ENCODE data around the gene LAMA1.

LAMA1 gene

GRCh38 chr18:6956495-6956894, 161.1 kb downstream of the LAMA1 start:
- no peak overlapping the region for H3K14ac ChIP-seq (ENCODE audit: low read length)

GRCh38 chr18:6955304-6955703, 162.3 kb downstream of the LAMA1 start:
- H3K27me3 ChIP-seq (ENCODE audit: control insufficient read depth in 3 of 3, insufficient read depth in 3 of 3, low read depth in 1 of 3, low read length in 3 of 3) = peaks cover 0 to 2% (median 0%) of the 10 kb centered on the region in 3 experiments
- H2BK5ac ChIP-seq (ENCODE audit: low read length) = no peak overlapping the region
- no CpG with 5 or more reads among the region's 18 CpGs for WGBS, 2 donors (ENCODE audit: extremely low coverage in 2 of 2, insufficient read length in 2 of 2, insufficient replicate concordance in 1 of 2)
- peaks cover 4 to 6% of the 10 kb centered on the region in 2 donors for H3K9me3 ChIP-seq (replicated peaks in 1 of 2; ENCODE audit: control insufficient read depth in 2 of 2, insufficient read depth in 1 of 2, low read depth in 1 of 2, low read length in 2 of 2)
- no peak overlapping the region for H2AFZ ChIP-seq (ENCODE audit: low read length)
- no peak overlapping the region for H4K8ac ChIP-seq (ENCODE audit: low read depth, low read length)
- no peak overlapping the region for H3K23ac ChIP-seq (ENCODE audit: low read depth, low read length, poor library complexity)
- H3K9ac ChIP-seq (ENCODE audit: low read depth, low read length, poor library complexity) = no peak overlapping the region
- no peak overlapping the region for H3K4me2 ChIP-seq (ENCODE audit: insufficient read depth, low read length, poor library complexity, severe bottlenecking)
- H2BK15ac ChIP-seq (ENCODE audit: low read length) = no peak overlapping the region
- DNase-seq (ENCODE audit: low spot score) = no peak
- H3K4ac ChIP-seq (ENCODE audit: low read length) = no peak overlapping the region
- H3K79me1 ChIP-seq (ENCODE audit: low read depth, low read length) = no peaks in the 10 kb centered on the region
- no peak overlapping the region for H3K27ac ChIP-seq (replicated peaks; ENCODE audit: low read length)
- peaks cover 55 to 99% of the 10 kb centered on the region in 2 donors for H3K36me3 ChIP-seq (replicated peaks in 1 of 2; ENCODE audit: control insufficient read depth in 2 of 2, insufficient read depth in 2 of 2, low read length in 2 of 2)
- H2BK120ac ChIP-seq (ENCODE audit: low read depth, low read length) = no peak overlapping the region
- no peak overlapping the region for H2AK5ac ChIP-seq (ENCODE audit: low read depth, low read length)
- no peak overlapping the region for H3K18ac ChIP-seq (ENCODE audit: low read length)
- H2BK12ac ChIP-seq (ENCODE audit: low read length) = no peak overlapping the region
- H3K4me1 ChIP-seq (ENCODE audit: control insufficient read depth in 2 of 2, insufficient read depth in 1 of 2, low read depth in 1 of 2, low read length in 2 of 2) = peaks cover 0 to 14% of the 10 kb centered on the region in 2 donors
- no peak overlapping the region for H3K14ac ChIP-seq (ENCODE audit: low read length)
- no peak overlapping the region for H4K91ac ChIP-seq (ENCODE audit: low read depth, low read length, poor library complexity)
- no peak overlapping the region for H3K4me3 ChIP-seq (ENCODE audit: low read length in 2 of 2)

More at GRCh38 chr18:6956495-6956894, 161.1 kb downstream of the LAMA1 start:
- Histone ChIP-seq H3K4me2 (ENCODE audit: insufficient read depth, low read length, poor library complexity, severe bottlenecking) (no peak overlapping the region), H2AFZ (ENCODE audit: low read length) (no peak overlapping the region), H2BK120ac (ENCODE audit: low read depth, low read length) (no peak overlapping the region), H3K4me1 (ENCODE audit: control insufficient read depth in 2 of 2, insufficient read depth in 1 of 2, low read depth in 1 of 2, low read length in 2 of 2) (peaks cover 0 to 9% of the 10 kb centered on the region in 2 donors), H3K23ac (ENCODE audit: low read depth, low read length, poor library complexity) (no peak overlapping the region), H4K91ac (ENCODE audit: low read depth, low read length, poor library complexity) (no peak overlapping the region), H2BK5ac (ENCODE audit: low read length) (no peak overlapping the region), H3K27me3 (ENCODE audit: control insufficient read depth in 3 of 3, insufficient read depth in 3 of 3, low read depth in 1 of 3, low read length in 3 of 3) (peaks cover 0 to 2% (median 0%) of the 10 kb centered on the region in 3 experiments), H3K79me1 (ENCODE audit: low read depth, low read length) (no peaks in the 10 kb centered on the region), H2BK12ac (ENCODE audit: low read length) (no peak overlapping the region), H2BK15ac (ENCODE audit: low read length) (no peak overlapping the region), H3K4ac (ENCODE audit: low read length) (no peak overlapping the region), H3K18ac (ENCODE audit: low read length) (no peak overlapping the region), H3K36me3 (replicated peaks in 1 of 2; ENCODE audit: control insufficient read depth in 2 of 2, insufficient read depth in 2 of 2, low read length in 2 of 2) (peaks cover 62 to 99% of the 10 kb centered on the region in 2 donors), H2AK5ac (ENCODE audit: low read depth, low read length) (no peak overlapping the region), H3K4me3 (ENCODE audit: low read length in 2 of 2) (no peak overlapping the region), H3K27ac (replicated peaks; ENCODE audit: low read length) (no peak overlapping the region), H4K8ac (ENCODE audit: low read depth, low read length) (no peak overlapping the region), H3K9ac (ENCODE audit: low read depth, low read length, poor library complexity) (no peak overlapping the region), H3K9me3 (replicated peaks in 1 of 2; ENCODE audit: control insufficient read depth in 2 of 2, insufficient read depth in 1 of 2, low read depth in 1 of 2, low read length in 2 of 2) (peaks cover 9 to 15% of the 10 kb centered on the region in 2 donors)
- no peak for DNase-seq (ENCODE audit: low spot score)
- WGBS, 2 donors (ENCODE audit: extremely low coverage in 2 of 2, insufficient read length in 2 of 2, insufficient replicate concordance in 1 of 2) = no CpG with 5 or more reads among the region's 5 CpGs

GRCh38 chr18:6954501-6954900, 163.1 kb downstream of the LAMA1 start:
- H2BK5ac ChIP-seq (ENCODE audit: low read length) = no peak overlapping the region
- H4K91ac ChIP-seq (ENCODE audit: low read depth, low read length, poor library complexity) = no peak overlapping the region
- no peak overlapping the region for H2AK5ac ChIP-seq (ENCODE audit: low read depth, low read length)
- H3K4me1 ChIP-seq (ENCODE audit: control insufficient read depth in 2 of 2, insufficient read depth in 1 of 2, low read depth in 1 of 2, low read length in 2 of 2) = peaks cover 0 to 14% of the 10 kb centered on the region in 2 donors
- H3K9me3 ChIP-seq (replicated peaks in 1 of 2; ENCODE audit: control insufficient read depth in 2 of 2, insufficient read depth in 1 of 2, low read depth in 1 of 2, low read length in 2 of 2) = peaks cover 0 to 2% of the 10 kb centered on the region in 2 donors
- no peak overlapping the region for H2AFZ ChIP-seq (ENCODE audit: low read length)
- no peak overlapping the region for H3K4ac ChIP-seq (ENCODE audit: low read length)
- no peak overlapping the region for H3K18ac ChIP-seq (ENCODE audit: low read length)
- H2BK15ac ChIP-seq (ENCODE audit: low read length) = no peak overlapping the region
- no peak overlapping the region for H2BK12ac ChIP-seq (ENCODE audit: low read length)
- no peak overlapping the region for H3K14ac ChIP-seq (ENCODE audit: low read length)
- H3K27me3 ChIP-seq (ENCODE audit: control insufficient read depth in 3 of 3, insufficient read depth in 3 of 3, low read depth in 1 of 3, low read length in 3 of 3) = peaks cover 0 to 2% (median 0%) of the 10 kb centered on the region in 3 experiments
- no peak overlapping the region for H3K9ac ChIP-seq (ENCODE audit: low read depth, low read length, poor library complexity)
- no peak overlapping the region for H3K4me2 ChIP-seq (ENCODE audit: insufficient read depth, low read length, poor library complexity, severe bottlenecking)
- no peak for DNase-seq (ENCODE audit: low spot score)
- WGBS, 2 donors (ENCODE audit: extremely low coverage in 2 of 2, insufficient read length in 2 of 2, insufficient replicate concordance in 1 of 2) = no CpG with 5 or more reads among the region's 4 CpGs
- H2BK120ac ChIP-seq (ENCODE audit: low read depth, low read length) = no peak overlapping the region
- no peak overlapping the region for H3K23ac ChIP-seq (ENCODE audit: low read depth, low read length, poor library complexity)
- peaks cover 57 to 99% of the 10 kb centered on the region in 2 donors for H3K36me3 ChIP-seq (replicated peaks in 1 of 2; ENCODE audit: control insufficient read depth in 2 of 2, insufficient read depth in 2 of 2, low read length in 2 of 2)
- H3K27ac ChIP-seq (replicated peaks; ENCODE audit: low read length) = no peak overlapping the region
- no peak overlapping the region for H3K4me3 ChIP-seq (ENCODE audit: low read length in 2 of 2)
- no peaks in the 10 kb centered on the region for H3K79me1 ChIP-seq (ENCODE audit: low read depth, low read length)
- H4K8ac ChIP-seq (ENCODE audit: low read depth, low read length) = no peak overlapping the region

- Histone ChIP-seq H3K9me3 (replicated peaks in 1 of 2; ENCODE audit: control insufficient read depth in 2 of 2, insufficient read depth in 1 of 2, low read depth in 1 of 2, low read length in 2 of 2) (peaks cover 0 to 2% of the 10 kb centered on the region in 2 donors), H2AK5ac (ENCODE audit: low read depth, low read length) (no peak overlapping the region), H3K18ac (ENCODE audit: low read length) (peak overlapping the region; percentile 1), H3K4me2 (ENCODE audit: insufficient read depth, low read length, poor library complexity, severe bottlenecking) (no peak overlapping the region), H3K4me1 (ENCODE audit: control insufficient read depth in 2 of 2, insufficient read depth in 1 of 2, low read depth in 1 of 2, low read length in 2 of 2) (peaks cover 0 to 14% of the 10 kb centered on the region in 2 donors), H3K79me1 (ENCODE audit: low read depth, low read length) (no peaks in the 10 kb centered on the region), H3K9ac (ENCODE audit: low read depth, low read length, poor library complexity) (no peak overlapping the region), H4K8ac (ENCODE audit: low read depth, low read length) (no peak overlapping the region), H3K4ac (ENCODE audit: low read length) (no peak overlapping the region), H2BK15ac (ENCODE audit: low read length) (no peak overlapping the region), H2BK120ac (ENCODE audit: low read depth, low read length) (no peak overlapping the region), H3K23ac (ENCODE audit: low read depth, low read length, poor library complexity) (peak overlapping the region; percentile 38), H2AFZ (ENCODE audit: low read length) (no peak overlapping the region), H3K14ac (ENCODE audit: low read length) (no peak overlapping the region), H4K91ac (ENCODE audit: low read depth, low read length, poor library complexity) (no peak overlapping the region), H2BK5ac (ENCODE audit: low read length) (no peak overlapping the region), H3K4me3 (ENCODE audit: low read length in 2 of 2) (no peak overlapping the region), H3K36me3 (replicated peaks in 1 of 2; ENCODE audit: control insufficient read depth in 2 of 2, insufficient read depth in 2 of 2, low read length in 2 of 2) (peaks cover 55 to 100% of the 10 kb centered on the region in 2 donors), H3K27me3 (ENCODE audit: control insufficient read depth in 3 of 3, insufficient read depth in 3 of 3, low read depth in 1 of 3, low read length in 3 of 3) (no peaks in the 10 kb centered on the region), H2BK12ac (ENCODE audit: low read length) (no peak overlapping the region), H3K27ac (replicated peaks; ENCODE audit: low read length) (no peak overlapping the region)
- DNase-seq (ENCODE audit: low spot score) = peak; percentile 23
- WGBS, 2 donors (ENCODE audit: extremely low coverage in 2 of 2, insufficient read length in 2 of 2, insufficient replicate concordance in 1 of 2) = no CpG with 5 or more reads among the region's 17 CpGs
Measured at GRCh38 chr18:6951336-6952090, 166.1 kb downstream of the LAMA1 start.
